Measurements from ENCODE around the gene GNA14.

GNA14 gene

DNA sequence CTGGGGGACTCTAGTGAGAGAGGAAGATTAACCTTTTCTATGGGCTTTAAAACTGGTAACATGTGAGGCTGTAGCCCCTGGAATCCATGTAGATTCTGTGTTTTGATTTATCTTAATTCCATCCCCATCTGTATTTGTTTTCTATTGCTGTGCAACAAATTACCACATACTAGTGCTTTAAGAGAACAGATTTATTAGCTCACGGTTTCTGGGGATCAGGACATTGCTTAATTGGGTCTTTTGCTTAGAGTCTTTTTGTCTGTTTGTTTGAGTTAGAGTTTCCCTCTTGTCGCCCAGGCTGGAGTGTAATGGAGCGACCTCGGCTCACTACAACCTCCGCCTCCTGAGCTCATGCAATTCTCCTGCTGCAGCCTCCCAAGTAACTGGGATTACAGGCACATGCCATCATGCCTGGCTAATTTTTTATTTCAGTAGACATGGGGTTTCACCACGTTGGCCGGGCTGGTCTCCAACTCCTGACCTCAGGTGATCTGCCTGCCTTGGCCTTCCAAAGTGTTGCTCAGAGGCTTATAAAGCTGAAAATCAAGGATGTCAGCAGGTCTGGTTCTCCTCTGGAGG lies 29.9 kb upstream of the GNA14 start:
- TF ChIP-seq, protein P1, sequence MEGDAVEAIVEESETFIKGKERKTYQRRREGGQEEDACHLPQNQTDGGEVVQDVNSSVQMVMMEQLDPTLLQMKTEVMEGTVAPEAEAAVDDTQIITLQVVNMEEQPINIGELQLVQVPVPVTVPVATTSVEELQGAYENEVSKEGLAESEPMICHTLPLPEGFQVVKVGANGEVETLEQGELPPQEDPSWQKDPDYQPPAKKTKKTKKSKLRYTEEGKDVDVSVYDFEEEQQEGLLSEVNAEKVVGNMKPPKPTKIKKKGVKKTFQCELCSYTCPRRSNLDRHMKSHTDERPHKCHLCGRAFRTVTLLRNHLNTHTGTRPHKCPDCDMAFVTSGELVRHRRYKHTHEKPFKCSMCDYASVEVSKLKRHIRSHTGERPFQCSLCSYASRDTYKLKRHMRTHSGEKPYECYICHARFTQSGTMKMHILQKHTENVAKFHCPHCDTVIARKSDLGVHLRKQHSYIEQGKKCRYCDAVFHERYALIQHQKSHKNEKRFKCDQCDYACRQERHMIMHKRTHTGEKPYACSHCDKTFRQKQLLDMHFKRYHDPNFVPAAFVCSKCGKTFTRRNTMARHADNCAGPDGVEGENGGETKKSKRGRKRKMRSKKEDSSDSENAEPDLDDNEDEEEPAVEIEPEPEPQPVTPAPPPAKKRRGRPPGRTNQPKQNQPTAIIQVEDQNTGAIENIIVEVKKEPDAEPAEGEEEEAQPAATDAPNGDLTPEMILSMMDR (conservative IDR thresholded peaks at IDR 0.05; ENCODE audit: low read depth, low read length): no peak
- H3K4me3 ChIP-seq (ENCODE audit: low read length): no peak overlapping the region
- peak; percentile 21 for DNase-seq (ENCODE audit: low read depth)

GRCh38 chr9:77677397-77677796 lies 29.3 kb upstream of the GNA14 start:
- peak; percentile 27 for DNase-seq (ENCODE audit: low read depth)
- no peak overlapping the region for H3K4me3 ChIP-seq (ENCODE audit: low read length)
- TF ChIP-seq, protein P1 (conservative IDR thresholded peaks at IDR 0.05; ENCODE audit: low read depth, low read length): no peak

- TF ChIP-seq, protein P1 (conservative IDR thresholded peaks at IDR 0.05; ENCODE audit: low read depth, low read length): no peak
- DNase-seq (ENCODE audit: low read depth): no peak
- H3K4me3 ChIP-seq (ENCODE audit: low read length): no peak overlapping the region
These were observed 26.0 kb upstream of the GNA14 start for GRCh38 chr9:77673941-77674791.

- no peak for DNase-seq (ENCODE audit: low read depth)
- H3K4me3 ChIP-seq (ENCODE audit: low read length): no peak overlapping the region
- TF ChIP-seq, protein P1 (conservative IDR thresholded peaks at IDR 0.05; ENCODE audit: low read depth, low read length): no peak
These were observed 24.1 kb upstream of the GNA14 start for GRCh38 chr9:77672183-77672582.

DNA sequence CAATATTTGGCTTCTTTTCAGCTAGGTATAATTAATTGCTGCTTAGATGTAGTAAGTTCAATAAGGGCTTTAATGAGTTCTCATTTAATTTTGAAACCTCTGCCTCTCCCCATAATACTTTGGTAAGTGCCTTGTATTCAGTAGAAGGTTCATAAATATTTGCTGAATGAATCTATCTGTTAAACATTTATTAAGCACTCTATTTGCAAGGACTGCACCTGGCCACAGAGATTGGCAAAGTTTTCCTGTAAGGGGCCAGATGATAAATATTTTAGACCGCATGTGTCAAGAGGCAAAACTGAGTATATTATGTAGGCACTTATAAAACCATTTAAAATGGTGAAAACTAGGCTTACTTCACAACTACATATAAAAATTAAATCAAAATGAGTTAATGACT lies 19.0 kb upstream of the GNA14 start:
- no peak for DNase-seq (ENCODE audit: low read depth)
- TF ChIP-seq, protein P1 (conservative IDR thresholded peaks at IDR 0.05; ENCODE audit: low read depth, low read length): no peak
- H3K4me3 ChIP-seq (ENCODE audit: low read length): no peak overlapping the region

DNA sequence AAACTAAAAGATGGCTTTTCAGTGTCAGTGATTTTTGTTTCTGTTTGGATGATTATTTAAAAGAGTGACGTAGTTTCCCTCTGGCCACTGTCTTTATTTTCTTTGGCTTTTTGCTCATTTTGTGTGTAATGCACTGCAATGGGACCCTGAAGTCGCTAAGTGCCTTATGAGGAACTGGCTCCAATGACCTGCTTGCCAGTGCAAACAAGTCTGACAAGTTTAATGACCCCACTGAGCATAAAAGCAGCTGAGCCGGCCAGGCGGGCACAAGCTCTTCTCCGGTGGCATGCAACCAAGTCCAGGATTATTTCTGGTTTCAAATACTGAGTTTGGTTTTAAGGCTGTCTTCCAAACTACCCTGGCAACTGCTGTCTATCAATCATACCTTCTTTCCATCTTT lies 15.6 kb upstream of the GNA14 start:
- no peak for DNase-seq (ENCODE audit: low read depth)
- no peak overlapping the region for H3K4me3 ChIP-seq (ENCODE audit: low read length)

More for the DNA sequence above, 15.6 kb upstream of the GNA14 start:
- TF ChIP-seq, protein P1 (conservative IDR thresholded peaks at IDR 0.05; ENCODE audit: low read depth, low read length): no peak
